22Rv1 (cell line): ENCODE data around the gene LONP1.

Source experiments
- H3K27ac ChIP-seq: fragments of 450-650 bp; 2 replicates; pipeline ENCODE4 v1.5.1; 2017
- ZFX ChIP-seq: fragments of 450-650 bp; IDR thresholded peaks from 2 replicates; pipeline ENCODE4 v1.6.1; 2017; ENCODE audit warnings: antibody characterized with exemption, borderline replicate concordance
- TF ChIP-seq, protein P1 (sequence below): fragments of 450-650 bp; IDR thresholded peaks from 2 replicates; pipeline ENCODE4 v1.5.1; 2017; ENCODE audit warnings: mild to moderate bottlenecking

Gene LONP1

DNA sequence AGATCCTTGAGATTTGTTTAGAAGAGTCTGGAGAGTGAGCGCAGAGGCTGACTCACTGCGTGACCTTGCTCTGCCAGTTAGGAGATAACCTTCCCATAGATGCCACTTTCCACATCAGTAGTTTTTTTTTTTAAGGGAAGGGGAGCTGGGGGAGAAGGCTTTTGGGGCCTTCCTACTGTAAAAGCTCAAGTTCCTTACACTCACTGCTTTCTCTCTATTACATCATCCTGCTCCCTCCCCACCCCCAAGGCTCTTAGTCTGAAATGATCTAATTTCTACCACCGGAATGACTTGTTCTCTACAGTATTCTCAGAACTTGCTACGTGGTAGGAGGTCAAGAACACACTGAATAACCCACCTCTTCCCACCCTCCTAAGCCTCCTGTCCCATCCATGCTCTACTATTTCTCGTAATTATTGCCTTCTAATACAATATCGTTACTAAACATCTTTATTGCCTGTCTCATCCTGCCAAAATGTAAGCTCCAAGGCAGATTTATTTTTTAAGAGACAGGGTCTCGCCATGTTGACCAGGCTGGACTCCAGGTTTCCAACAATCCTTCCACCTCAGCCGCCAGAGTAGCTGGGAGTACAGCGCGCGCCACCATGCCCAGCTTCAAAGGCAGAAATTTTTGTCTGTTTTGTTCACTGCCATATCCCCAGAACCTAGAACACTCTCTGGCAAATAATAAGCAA, 1.2 kb downstream of the LONP1 start:
- no peak for TF ChIP-seq ZFX
- TF ChIP-seq, protein P1, sequence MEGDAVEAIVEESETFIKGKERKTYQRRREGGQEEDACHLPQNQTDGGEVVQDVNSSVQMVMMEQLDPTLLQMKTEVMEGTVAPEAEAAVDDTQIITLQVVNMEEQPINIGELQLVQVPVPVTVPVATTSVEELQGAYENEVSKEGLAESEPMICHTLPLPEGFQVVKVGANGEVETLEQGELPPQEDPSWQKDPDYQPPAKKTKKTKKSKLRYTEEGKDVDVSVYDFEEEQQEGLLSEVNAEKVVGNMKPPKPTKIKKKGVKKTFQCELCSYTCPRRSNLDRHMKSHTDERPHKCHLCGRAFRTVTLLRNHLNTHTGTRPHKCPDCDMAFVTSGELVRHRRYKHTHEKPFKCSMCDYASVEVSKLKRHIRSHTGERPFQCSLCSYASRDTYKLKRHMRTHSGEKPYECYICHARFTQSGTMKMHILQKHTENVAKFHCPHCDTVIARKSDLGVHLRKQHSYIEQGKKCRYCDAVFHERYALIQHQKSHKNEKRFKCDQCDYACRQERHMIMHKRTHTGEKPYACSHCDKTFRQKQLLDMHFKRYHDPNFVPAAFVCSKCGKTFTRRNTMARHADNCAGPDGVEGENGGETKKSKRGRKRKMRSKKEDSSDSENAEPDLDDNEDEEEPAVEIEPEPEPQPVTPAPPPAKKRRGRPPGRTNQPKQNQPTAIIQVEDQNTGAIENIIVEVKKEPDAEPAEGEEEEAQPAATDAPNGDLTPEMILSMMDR, result no peak
- H3K27ac ChIP-seq, result peak overlapping the region; percentile 95

DNA sequence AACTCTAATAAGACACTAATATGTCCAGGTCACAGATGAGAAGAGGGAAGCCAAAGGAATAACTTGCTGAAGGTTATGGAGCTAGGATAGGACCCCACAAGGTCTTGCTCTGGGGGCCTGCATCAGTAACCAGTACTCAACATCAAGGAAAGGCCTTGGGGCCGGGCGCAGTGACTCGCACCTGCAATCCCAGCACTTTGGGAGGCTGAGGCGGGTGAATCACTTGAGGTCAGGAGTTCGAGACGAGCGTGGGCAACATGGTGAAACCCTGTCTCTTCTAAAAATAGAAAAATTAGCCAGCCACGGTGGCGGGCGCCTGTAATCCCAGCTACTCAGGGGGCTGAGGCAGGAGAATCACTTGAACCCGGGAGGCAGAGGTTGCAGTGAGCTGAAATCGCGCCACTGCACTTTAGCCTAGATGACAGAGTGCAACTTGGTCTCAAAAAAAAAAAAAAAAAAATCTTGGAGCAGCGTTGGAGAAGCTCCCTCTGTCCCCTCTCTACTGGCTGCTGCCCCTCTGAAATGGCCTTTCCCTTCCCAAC, 1.8 kb downstream of the LONP1 start:
- TF ChIP-seq, protein P1, result no peak
- TF ChIP-seq ZFX, result no peak
- peak overlapping the region; percentile 95 for H3K27ac ChIP-seq

- TF ChIP-seq, protein P1, result no peak
- TF ChIP-seq ZFX, result no peak
- H3K27ac ChIP-seq, result 0 out of 2 replicates have a peak overlapping the region, but pooled peaks have one; percentile 95
Measured at GRCh38 chr19:5717215-5717935, 2.6 kb downstream of the LONP1 start.

- H3K27ac ChIP-seq, result no peak overlapping the region
- TF ChIP-seq ZFX, result no peak
- TF ChIP-seq, protein P1, result no peak
Measured at GRCh38 chr19:5714816-5715215, 5.1 kb downstream of the LONP1 start.

DNA sequence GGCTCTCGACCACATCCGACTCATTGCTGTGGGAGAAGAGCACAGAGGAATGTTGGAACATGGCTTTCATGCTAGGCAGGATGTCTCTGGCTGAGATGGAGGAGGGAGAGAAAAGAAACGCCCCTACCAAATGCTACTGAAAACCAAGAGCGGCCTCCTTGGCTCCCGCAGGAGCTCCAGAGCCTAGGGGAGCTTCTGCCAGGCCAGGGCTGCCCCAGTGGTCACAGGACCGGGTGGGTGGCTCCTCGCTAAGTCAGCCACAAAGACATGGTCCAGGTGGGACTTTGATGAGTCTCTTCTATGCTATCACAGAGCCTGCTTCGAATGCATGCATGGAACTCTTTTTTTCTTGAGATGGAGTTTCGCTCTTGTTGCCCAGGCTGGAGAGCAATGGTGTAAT, 6.7 kb downstream of the LONP1 start:
- no peak overlapping the region for H3K27ac ChIP-seq
- no peak for TF ChIP-seq ZFX
- TF ChIP-seq, protein P1, result no peak

GRCh38 chr19:5711713-5712161, 8.2 kb downstream of the LONP1 start:
- no peak overlapping the region for H3K27ac ChIP-seq
- TF ChIP-seq, protein P1, result no peak
- no peak for TF ChIP-seq ZFX

GRCh38 chr19:5711025-5711424, 8.9 kb downstream of the LONP1 start:
- TF ChIP-seq, protein P1, result no peak
- TF ChIP-seq ZFX, result no peak
- H3K27ac ChIP-seq, result no peak overlapping the region
